ENCODE measurements around the gene C4BPB. TPM values are rescaled to one million over a fixed set of nuclear protein-coding genes. Genes with fewer than 3 reads are reported as not detected.
"Not testable (repeated sequence)": the region's sequence is repeated elsewhere in the genome, so short reads cannot be mapped to it uniquely, and the experiment has no call there.

C4BPB gene, protein sequence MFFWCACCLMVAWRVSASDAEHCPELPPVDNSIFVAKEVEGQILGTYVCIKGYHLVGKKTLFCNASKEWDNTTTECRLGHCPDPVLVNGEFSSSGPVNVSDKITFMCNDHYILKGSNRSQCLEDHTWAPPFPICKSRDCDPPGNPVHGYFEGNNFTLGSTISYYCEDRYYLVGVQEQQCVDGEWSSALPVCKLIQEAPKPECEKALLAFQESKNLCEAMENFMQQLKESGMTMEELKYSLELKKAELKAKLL
- total RNA-seq (1 to 10 TPM in 1 of 4 donors, under 1 TPM in 2, not detected in 1; 0.71 to 2.2 (median 0.82) TPM), polyA plus RNA-seq (10 to 100 TPM in 1 of 3 donors, 1 to 10 TPM in 2; 6.0 to 33.7 (median 6.2) TPM)

GRCh38 chr1:207088701-207089626, at the start of gene C4BPB:
TSS of gene C4BPB (plus strand) at chr1:207088860. CDS start at chr1:207089532, 672 bp downstream.
- intact Hi-C loops (cut with DNase I): no loop called here
- no peak within 1 kb of the TSS for H3K27ac ChIP-seq
- no peak for DNase-seq

GRCh38 chr1:207039380-207040180, 49.1 kb upstream of the C4BPB start:
- 92 to 94% methylated on average over 4 of the region's 4 CpGs for WGBS, 2 donors
- no peak for TF ChIP-seq POLR2AphosphoS5 (IDR thresholded peaks at IDR 0.05)
- no peak for TF ChIP-seq POLR2A (IDR thresholded peaks at IDR 0.05)
- no peak for TF ChIP-seq CTCF (IDR thresholded peaks at IDR 0.05)
- TF ChIP-seq EP300 (IDR thresholded peaks at IDR 0.05): no peak
- no peak overlapping the region for H3K27ac ChIP-seq
- no peak for DNase-seq
- no peak overlapping the region for H3K4me3 ChIP-seq
- no peaks in the 10 kb centered on the region for H3K36me3 ChIP-seq
- intact Hi-C loops (cut with DNase I): no loop called here
- H3K4me1 ChIP-seq: peaks cover 0 to 5% (median 2%) of the 10 kb centered on the region in 4 donors
- no peaks in the 10 kb centered on the region for H3K9me3 ChIP-seq
- no peaks in the 10 kb centered on the region for H3K27me3 ChIP-seq

More at GRCh38 chr1:207088701-207089626, at the start of gene C4BPB:
- Histone ChIP-seq H3K4me3 (no peak within 1 kb of the TSS), H3K4me1 (no peaks in the 10 kb centered on the region), H3K27me3 (no peaks in the 10 kb centered on the region), H3K9me3 (no peaks in the 10 kb centered on the region), H3K36me3 (no peaks in the 10 kb centered on the region)
- no peak for TF ChIP-seq POLR2A (IDR thresholded peaks at IDR 0.05)
- WGBS, 2 donors: 21 to 48% methylated on average over 9 of the region's 9 CpGs

GRCh38 chr1:207040181-207040533, 48.5 kb upstream of the C4BPB start:
- no peak for DNase-seq
- Histone ChIP-seq H3K4me3 (no peak overlapping the region), H3K36me3 (no peaks in the 10 kb centered on the region), H3K27ac (no peak overlapping the region), H3K27me3 (no peaks in the 10 kb centered on the region), H3K4me1 (peaks cover 0 to 7% (median 6%) of the 10 kb centered on the region in 4 donors), H3K9me3 (no peaks in the 10 kb centered on the region)
- intact Hi-C loops (cut with DNase I): no loop called here
- whole genome bisulfite sequencing, 2 donors: 72 to 79% methylated on average over 3 of the region's 3 CpGs
- TF ChIP-seq POLR2AphosphoS5 (IDR thresholded peaks at IDR 0.05) (no peak), EP300 (IDR thresholded peaks at IDR 0.05) (no peak), POLR2A (IDR thresholded peaks at IDR 0.05) (no peak), CTCF (IDR thresholded peaks at IDR 0.05) (no peak)

DNA sequence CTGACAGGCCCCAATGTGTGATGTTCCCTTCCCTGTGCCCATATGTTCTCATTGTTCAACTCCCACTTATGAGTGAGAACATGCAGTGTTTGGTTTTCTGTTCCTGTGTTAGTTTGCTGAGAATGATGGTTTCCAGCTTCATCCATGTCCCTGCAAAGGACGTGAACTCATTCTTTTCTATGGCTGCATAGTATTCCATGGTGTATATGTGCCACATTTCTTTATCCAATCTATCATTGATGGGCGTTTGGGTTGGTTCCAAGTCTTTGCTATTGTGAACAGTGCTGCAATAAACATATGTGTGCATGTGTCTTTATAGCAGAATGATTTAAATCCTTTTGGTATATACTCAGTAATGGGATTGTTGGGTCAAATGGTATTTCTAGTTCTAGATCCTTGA, 47.3 kb upstream of the C4BPB start:
- H3K27ac ChIP-seq; H3K9me3 ChIP-seq; H3K27me3 ChIP-seq; H3K4me3 ChIP-seq; H3K36me3 ChIP-seq; DNase-seq; intact Hi-C loops (cut with DNase I): not testable (repeated sequence)
- 92 to 94% methylated on average over 2 of the region's 2 CpGs for WGBS, 2 donors
- peaks cover 0 to 18% (median 13%) of the 10 kb centered on the region in 4 donors for H3K4me1 ChIP-seq

DNA sequence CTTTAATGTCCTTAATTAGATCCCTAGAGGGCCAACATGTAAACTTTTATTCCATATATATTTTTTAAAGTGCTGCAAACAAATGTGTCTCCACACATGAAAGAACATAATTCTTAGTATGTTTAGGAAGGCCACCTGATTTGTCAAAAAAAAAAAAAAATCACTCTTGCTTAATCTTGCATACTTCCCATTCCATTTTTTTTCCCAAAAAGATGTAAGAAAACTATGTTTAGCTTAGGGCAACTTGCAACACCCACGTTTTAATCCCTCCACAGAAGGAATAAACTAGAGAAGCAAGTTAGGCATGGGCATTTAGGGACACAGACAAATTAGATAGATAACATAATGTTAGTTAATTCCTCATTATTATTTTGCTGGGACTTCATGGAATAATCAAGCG, 43.2 kb upstream of the C4BPB start:
- no peak for TF ChIP-seq EP300 (IDR thresholded peaks at IDR 0.05)
- TF ChIP-seq CTCF (IDR thresholded peaks at IDR 0.05): no peak
- TF ChIP-seq POLR2A (IDR thresholded peaks at IDR 0.05): no peak
- TF ChIP-seq POLR2AphosphoS5 (IDR thresholded peaks at IDR 0.05): no peak
- intact Hi-C loops (cut with DNase I): no loop called here
- Histone ChIP-seq H3K36me3 (peaks cover 7 to 28% (median 9%) of the 10 kb centered on the region in 4 donors), H3K4me1 (peaks cover 0 to 52% (median 39%) of the 10 kb centered on the region in 4 donors), H3K9me3 (no peaks in the 10 kb centered on the region), H3K4me3 (no peak overlapping the region), H3K27me3 (no peaks in the 10 kb centered on the region), H3K27ac (no peak overlapping the region)
- 74 to 84% methylated on average over 2 of the region's 2 CpGs for WGBS, 2 donors
- no peak for DNase-seq
